ENCODE data around the gene GRAP. TPM values are rescaled to one million over a fixed set of nuclear protein-coding genes. Genes with fewer than 3 reads are reported as not detected.

GRAP gene
- total RNA-seq, 4 donors from 2014 or later: 2.1 to 4.1 (median 3.5) TPM

DNA sequence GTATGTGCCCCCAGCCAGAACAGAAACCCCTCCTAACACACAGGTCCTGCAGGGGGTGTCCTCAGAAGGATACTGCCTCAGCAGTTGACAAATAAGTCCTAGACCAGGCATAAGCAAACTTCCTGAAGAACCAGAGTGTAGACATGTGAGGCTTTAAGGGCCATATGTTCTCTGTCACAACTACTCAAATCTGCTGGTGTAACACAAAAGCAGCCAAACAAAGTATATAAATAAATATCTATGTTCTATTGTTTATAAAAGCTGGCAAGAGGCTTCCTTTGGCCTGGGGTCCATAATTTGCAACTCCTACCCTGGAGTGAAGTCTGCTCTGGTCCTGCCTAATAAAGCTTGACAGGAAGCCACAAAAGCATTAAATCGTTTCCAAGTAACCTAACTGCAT is 52.1 kb downstream of the GRAP start:
- intact Hi-C loops (cut with DNase I): no loop called here
- no peak for DNase-seq (ENCODE audit: extremely low spot score)
- no peaks in the 10 kb centered on the region for H3K27me3 ChIP-seq
- H3K27ac ChIP-seq (replicated peaks in 1 of 4): no peak overlapping the region
- no peak overlapping the region for H3K4me3 ChIP-seq
- TF ChIP-seq POLR2AphosphoS5 (IDR thresholded peaks at IDR 0.05): no peak
- TF ChIP-seq, protein P1, sequence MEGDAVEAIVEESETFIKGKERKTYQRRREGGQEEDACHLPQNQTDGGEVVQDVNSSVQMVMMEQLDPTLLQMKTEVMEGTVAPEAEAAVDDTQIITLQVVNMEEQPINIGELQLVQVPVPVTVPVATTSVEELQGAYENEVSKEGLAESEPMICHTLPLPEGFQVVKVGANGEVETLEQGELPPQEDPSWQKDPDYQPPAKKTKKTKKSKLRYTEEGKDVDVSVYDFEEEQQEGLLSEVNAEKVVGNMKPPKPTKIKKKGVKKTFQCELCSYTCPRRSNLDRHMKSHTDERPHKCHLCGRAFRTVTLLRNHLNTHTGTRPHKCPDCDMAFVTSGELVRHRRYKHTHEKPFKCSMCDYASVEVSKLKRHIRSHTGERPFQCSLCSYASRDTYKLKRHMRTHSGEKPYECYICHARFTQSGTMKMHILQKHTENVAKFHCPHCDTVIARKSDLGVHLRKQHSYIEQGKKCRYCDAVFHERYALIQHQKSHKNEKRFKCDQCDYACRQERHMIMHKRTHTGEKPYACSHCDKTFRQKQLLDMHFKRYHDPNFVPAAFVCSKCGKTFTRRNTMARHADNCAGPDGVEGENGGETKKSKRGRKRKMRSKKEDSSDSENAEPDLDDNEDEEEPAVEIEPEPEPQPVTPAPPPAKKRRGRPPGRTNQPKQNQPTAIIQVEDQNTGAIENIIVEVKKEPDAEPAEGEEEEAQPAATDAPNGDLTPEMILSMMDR (IDR thresholded peaks at IDR 0.05): no peak
- TF ChIP-seq POLR2A (IDR thresholded peaks at IDR 0.05; ENCODE audit: low read depth): no peak
- no peak for TF ChIP-seq EP300 (IDR thresholded peaks at IDR 0.05)
- no peaks in the 10 kb centered on the region for H3K36me3 ChIP-seq
- 32% methylated on average over 1 of the region's 1 CpG for WGBS
- peaks cover 0 to 15% (median 2%) of the 10 kb centered on the region in 4 donors for H3K9me3 ChIP-seq
- no peaks in the 10 kb centered on the region for H3K4me1 ChIP-seq

DNA sequence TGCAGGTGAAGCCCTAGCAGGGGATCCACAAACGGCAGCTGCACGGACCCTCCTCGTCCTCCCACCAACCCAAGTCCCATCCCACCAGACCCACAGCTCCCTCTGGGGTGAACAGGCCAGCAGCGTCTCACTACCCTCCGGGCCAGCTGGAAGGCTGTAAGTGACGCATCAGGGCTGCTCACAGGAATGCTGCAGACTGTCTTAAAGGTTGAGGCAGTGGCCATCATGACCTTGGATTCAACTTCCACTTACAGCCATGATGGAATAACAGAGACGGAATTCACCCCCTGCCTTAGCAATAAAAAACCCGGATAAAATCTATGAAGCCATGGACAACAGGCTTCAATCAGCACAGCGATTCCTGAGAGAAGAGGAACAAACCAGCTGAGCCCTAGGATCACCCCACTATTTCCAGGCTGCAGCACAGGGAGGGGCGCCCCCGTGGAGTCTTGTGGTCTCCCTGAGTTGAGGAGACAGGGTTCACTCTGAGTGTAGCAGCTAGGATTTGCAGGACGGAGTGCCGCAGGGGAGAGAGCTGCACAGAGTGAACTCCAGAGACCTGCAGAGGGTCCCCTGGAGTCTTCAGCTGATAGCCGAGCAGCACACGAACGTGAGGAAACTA is 52.7 kb downstream of the GRAP start:
- WGBS: 69% methylated on average over 9 of the region's 16 CpGs
- Histone ChIP-seq H3K27me3 (no peaks in the 10 kb centered on the region), H3K4me3 (no peak overlapping the region), H3K4me1 (no peaks in the 10 kb centered on the region), H3K27ac (replicated peaks in 1 of 4) (no peak overlapping the region), H3K9me3 (peaks cover 0 to 15% (median 2%) of the 10 kb centered on the region in 4 donors), H3K36me3 (no peaks in the 10 kb centered on the region)
- TF ChIP-seq POLR2A (IDR thresholded peaks at IDR 0.05; ENCODE audit: low read depth) (no peak), EP300 (IDR thresholded peaks at IDR 0.05) (no peak), POLR2AphosphoS5 (IDR thresholded peaks at IDR 0.05) (no peak)
- TF ChIP-seq, protein P1 (IDR thresholded peaks at IDR 0.05): no peak
- DNase-seq (ENCODE audit: extremely low spot score): no peak
- intact Hi-C loops (cut with DNase I): no loop called here

DNA sequence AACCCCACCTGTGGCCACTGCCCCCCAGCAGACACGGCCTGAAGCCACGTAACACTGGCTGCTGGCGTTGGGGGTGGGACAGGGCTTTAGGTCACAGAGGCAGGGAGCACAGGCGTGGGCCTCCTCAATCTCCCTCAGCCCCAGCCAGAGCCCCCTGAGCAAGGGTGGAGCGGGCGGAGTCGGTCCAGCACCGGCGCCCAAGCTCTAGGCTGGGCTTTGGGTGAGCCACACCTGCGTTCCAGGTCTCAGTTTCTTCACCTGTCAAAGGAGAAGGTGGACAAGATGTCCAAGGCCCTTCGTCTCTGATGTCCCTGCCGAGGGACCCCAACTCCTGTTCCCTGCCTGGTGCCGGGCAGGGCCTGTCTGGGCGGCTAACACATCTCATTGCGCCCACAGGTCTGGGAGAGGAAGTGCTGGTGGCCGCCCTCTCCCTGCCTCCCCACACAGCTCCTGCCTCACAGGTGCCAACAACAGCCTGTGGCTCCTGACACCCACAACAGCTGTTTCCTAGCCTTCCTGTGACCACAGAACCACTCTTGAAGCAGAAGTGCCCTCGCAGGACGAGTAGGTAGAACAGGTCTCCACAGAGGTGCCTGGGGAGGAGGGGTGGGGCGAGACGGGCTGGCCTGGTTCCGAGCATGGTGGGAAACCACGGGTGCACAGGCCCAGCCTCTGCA is 54.2 kb downstream of the GRAP start:
- TF ChIP-seq, protein P1 (IDR thresholded peaks at IDR 0.05): no peak
- TF ChIP-seq EP300 (IDR thresholded peaks at IDR 0.05): no peak
- TF ChIP-seq POLR2AphosphoS5 (IDR thresholded peaks at IDR 0.05): no peak
- no peak for TF ChIP-seq POLR2A (IDR thresholded peaks at IDR 0.05; ENCODE audit: low read depth)
- Histone ChIP-seq H3K4me3 (no peak overlapping the region), H3K4me1 (no peaks in the 10 kb centered on the region), H3K27ac (replicated peaks in 1 of 4) (no peak overlapping the region), H3K36me3 (no peaks in the 10 kb centered on the region), H3K9me3 (peaks cover 0 to 15% (median 2%) of the 10 kb centered on the region in 4 donors), H3K27me3 (no peaks in the 10 kb centered on the region)
- DNase-seq (ENCODE audit: extremely low spot score): no peak
- intact Hi-C loops (cut with DNase I): no loop called here
- 80% methylated on average over 14 of the region's 22 CpGs for WGBS

DNA sequence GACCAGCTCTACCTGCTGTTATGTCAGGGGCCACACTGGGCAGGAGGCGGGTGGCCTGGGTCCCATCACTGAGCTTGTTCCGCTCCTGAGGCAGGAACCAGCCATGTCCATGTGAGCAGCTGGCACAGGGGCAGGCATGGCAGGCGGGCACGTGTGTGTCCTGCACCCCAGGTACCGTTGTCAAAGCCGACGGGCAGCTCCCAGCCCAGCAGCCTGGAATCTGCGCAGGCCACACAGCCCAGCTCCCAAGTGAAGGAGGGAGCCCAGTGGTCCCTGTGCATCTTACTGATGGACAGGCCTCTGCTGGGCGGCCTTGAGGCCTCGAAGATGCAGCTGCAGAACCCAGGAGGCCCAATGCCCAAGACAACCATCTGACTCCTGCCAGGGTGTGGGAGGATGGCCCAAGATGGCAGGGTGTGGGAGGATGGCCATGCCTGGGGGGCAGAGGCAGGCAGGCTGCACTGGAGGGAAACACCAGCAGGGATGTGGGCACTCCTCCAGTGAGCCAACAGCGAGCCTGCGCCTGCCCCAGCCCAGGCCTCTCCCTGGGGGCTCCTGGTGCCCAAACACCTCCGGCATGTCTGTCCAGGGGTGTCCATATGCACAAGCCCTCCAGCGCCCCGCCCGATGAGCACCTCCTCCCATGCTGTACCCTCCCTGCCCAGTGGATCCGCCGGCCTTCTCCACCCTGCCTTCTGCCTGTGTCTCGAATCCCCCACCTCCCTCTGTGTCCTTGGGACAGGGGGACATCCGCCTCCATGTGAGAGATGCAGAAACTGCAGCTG is 55.0 kb downstream of the GRAP start:
- no peaks in the 10 kb centered on the region for H3K36me3 ChIP-seq
- no peak for TF ChIP-seq POLR2AphosphoS5 (IDR thresholded peaks at IDR 0.05)
- TF ChIP-seq, protein P1 (IDR thresholded peaks at IDR 0.05): no peak
- no peak for TF ChIP-seq POLR2A (IDR thresholded peaks at IDR 0.05; ENCODE audit: low read depth)
- TF ChIP-seq EP300 (IDR thresholded peaks at IDR 0.05): no peak
- no peaks in the 10 kb centered on the region for H3K4me1 ChIP-seq
- H3K27me3 ChIP-seq: no peaks in the 10 kb centered on the region
- H3K4me3 ChIP-seq: no peak overlapping the region
- no peak for DNase-seq (ENCODE audit: extremely low spot score)
- H3K9me3 ChIP-seq: peaks cover 0 to 15% (median 2%) of the 10 kb centered on the region in 4 donors
- intact Hi-C loops (cut with DNase I): no loop called here
- 82% methylated on average over 2 of the region's 20 CpGs for WGBS
- H3K27ac ChIP-seq (replicated peaks in 1 of 4): no peak overlapping the region

Measured in esophagus muscularis mucosa (tissue), 4 donors.